Keratinocyte (primary cell): ENCODE results near the gene GDF11.

Experiments used
- CTCF ChIP-seq, 3 experiments: IDR thresholded peaks in 1 of 3; conservative IDR thresholded peaks in 1 of 3; optimal IDR thresholded peaks in 1 of 3; 2 replicates in 2 of 3; 3 replicates in 1 of 3; pipeline versions ENCODE3 to v1.5.1; 2011; ENCODE audit warnings: low read length in 3 of 3, mild to moderate bottlenecking in 3 of 3, moderate library complexity in 2 of 3, control low read depth in 1 of 3, inconsistent platforms in 1 of 3; ENCODE audit not compliant: insufficient read depth in 2 of 3; ENCODE audit errors: extremely low read depth in 1 of 3
- EZH2 ChIP-seq: IDR thresholded peaks from one replicate; pipeline ENCODE4 v1.6.1; 2012; ENCODE audit warnings: inconsistent platforms, mild to moderate bottlenecking, low read length, moderate library complexity

GRCh38 chr12:55789171-55789570 lies 46.2 kb downstream of the GDF11 start:
- no peak for TF ChIP-seq CTCF (optimal IDR thresholded peaks at IDR 0.05 in 1 of 3, IDR thresholded peaks at IDR 0.05 in 1 of 3, conservative IDR thresholded peaks at IDR 0.05 in 1 of 3; ENCODE audit: extremely low read depth in 1 of 3, insufficient read depth in 2 of 3, low read length in 3 of 3)
- no peak for TF ChIP-seq EZH2
